HepG2 (cell line): ENCODE results near the gene PLCL1. TPM values are rescaled to one million over a fixed set of nuclear protein-coding genes. Genes with fewer than 3 reads are reported as not detected.
A peak's percentile ranks its signal among the peaks of the same experiment; 100 is the strongest.

Experiments used
- ATAC-seq: fragments of 200-7000 bp; cut with Tn5 transposase; 3 replicates; pipeline ENCODE4 v1.9.1; 2020; ENCODE audit warnings: mild to moderate bottlenecking, moderate library complexity
- BruUV-seq: library from RNA; stranded (reverse); fragments of 400-500 nt; replicated peaks from 2 replicates; lab custom pipeline; 2021; lab: Mats Ljungman, UMichigan
- CTCF ChIA-PET: fragments of 300-600 bp; formaldehyde crosslinking; extraction: SDS; loops from one replicate; lab custom pipeline; 2021; ENCODE audit warnings: low total read pairs, inconsistent platforms, low intra/inter-chr PET ratio; lab: Yijun Ruan, JAX
- POLR2A ChIA-PET: fragments of 350-600 bp; sonication (Branson Sonifier 250); formaldehyde crosslinking; loops from one replicate; lab custom pipeline; 2020; ENCODE audit warnings: antibody characterized with exemption, inconsistent platforms; lab: Yijun Ruan, JAX
- DNase-seq: peaks from one replicate; pipeline ENCODE4 v3.0.0-alpha.2; 2015; ENCODE audit warnings: low spot score
- FAIRE-seq: peaks from 3 replicates; lab custom pipeline; 2011; peaks lifted over from hg19 to GRCh38; lab: Jason Lieb, UNC
- H2AFZ ChIP-seq: one replicate; pipeline ENCODE4 v1.6.1; 2011; ENCODE audit warnings: low read length, inconsistent platforms
- H3K27ac ChIP-seq: fragments of 300-600 bp; 3 replicates; pipeline ENCODE4 v1.8.0; 2011; ENCODE audit warnings: mixed run types, mild to moderate bottlenecking, mixed read lengths, low read length, inconsistent platforms; ENCODE audit not compliant: insufficient read depth; ENCODE audit errors: extremely low read length
- H3K27me3 ChIP-seq, 2 experiments: fragments of 200-600 bp in 1 of 2; 2 replicates in 1 of 2; 3 replicates in 1 of 2; pipeline versions ENCODE4 v1.6.0 to v1.8.0; 2011; ENCODE audit warnings: low read length in 2 of 2, mild to moderate bottlenecking in 2 of 2, moderate library complexity in 2 of 2, inconsistent platforms in 1 of 2; ENCODE audit not compliant: insufficient read depth in 2 of 2, control insufficient read depth in 1 of 2
- H3K36me3 ChIP-seq, 2 experiments: fragments of 200-600 bp in 1 of 2; replicated peaks in 1 of 2; 2 replicates in 1 of 2; 3 replicates in 1 of 2; pipeline versions ENCODE4 v1.5.1 to v1.8.0; 2011; ENCODE audit warnings: low read length in 2 of 2, inconsistent platforms in 1 of 2; ENCODE audit not compliant: insufficient read depth in 2 of 2, control insufficient read depth in 1 of 2
- H3K4me1 ChIP-seq: 2 replicates; pipeline ENCODE4 v1.5.1; 2012; ENCODE audit warnings: low read length, inconsistent platforms; ENCODE audit not compliant: insufficient read depth
- H3K4me2 ChIP-seq: 2 replicates; pipeline ENCODE4 v1.6.0; 2011; ENCODE audit warnings: low read depth, low read length, inconsistent platforms
- H3K4me3 ChIP-seq, 3 experiments: fragments of 200-600 bp in 1 of 3; sonication (generic), shearing (Covaris generic) in 1 of 3; replicated peaks in 1 of 3; 2 replicates each; pipeline ENCODE4 v1.5.1; 2011 to 2016; ENCODE audit warnings: low read length in 3 of 3, inconsistent platforms in 2 of 3, low read depth in 2 of 3, mild to moderate bottlenecking in 2 of 3, control low read depth in 1 of 3, mixed read lengths in 1 of 3; ENCODE audit not compliant: insufficient read depth in 1 of 3
- H3K79me2 ChIP-seq: one replicate; pipeline ENCODE4 v1.6.1; 2011; ENCODE audit warnings: low read length, inconsistent platforms; ENCODE audit not compliant: insufficient read depth
- H3K9ac ChIP-seq: 2 replicates; pipeline ENCODE4 v1.6.0; 2011; ENCODE audit warnings: mild to moderate bottlenecking, low read depth, low read length, inconsistent platforms; ENCODE audit not compliant: insufficient read depth
- H3K9me3 ChIP-seq: 2 replicates; pipeline ENCODE4 v1.5.1; 2012; ENCODE audit warnings: mild to moderate bottlenecking, low read length
- H4K20me1 ChIP-seq: 2 replicates; pipeline ENCODE4 v1.6.0; 2011; ENCODE audit warnings: inconsistent platforms, mild to moderate bottlenecking, low read length, moderate library complexity; ENCODE audit not compliant: insufficient read depth
- BCL6 ChIP-seq: IDR thresholded peaks from 2 replicates; pipeline ENCODE4 v1.6.1; 2016; ENCODE audit warnings: missing genetic modification reagents, missing compliant biosample characterization
- HMG20B ChIP-seq: conservative IDR thresholded peaks from 2 replicates; pipeline ENCODE4 v1.6.1; 2016; ENCODE audit warnings: missing genetic modification reagents, missing compliant biosample characterization
- LCORL ChIP-seq, 2 experiments: fragments of 450-650 bp in 1 of 2; sonication (generic) in 1 of 2; formaldehyde crosslinking in 1 of 2; IDR thresholded peaks; 2 replicates each; pipeline versions ENCODE4 v1.5.0 to v1.6.1; 2017 to 2020; ENCODE audit warnings: antibody characterized with exemption in 1 of 2, missing genetic modification reagents in 1 of 2
- PITX1 ChIP-seq: sonication (generic); formaldehyde crosslinking; IDR thresholded peaks from 2 replicates; pipeline ENCODE4 v1.5.1; 2020; ENCODE audit warnings: mild to moderate bottlenecking, missing genetic modification reagents
- SMAD9 ChIP-seq: sonication (generic); formaldehyde crosslinking; IDR thresholded peaks from 2 replicates; pipeline ENCODE4 v1.5.1; 2020; ENCODE audit warnings: mild to moderate bottlenecking, missing genetic modification reagents
- ZBTB37 ChIP-seq: sonication (generic); formaldehyde crosslinking; IDR thresholded peaks from 2 replicates; pipeline ENCODE4 v1.4.0; 2020; ENCODE audit warnings: mild to moderate bottlenecking, missing genetic modification reagents
- ZNF317 ChIP-seq: sonication (generic); formaldehyde crosslinking; IDR thresholded peaks from 2 replicates; pipeline ENCODE4 v1.5.0; 2020; ENCODE audit warnings: mild to moderate bottlenecking, missing genetic modification reagents
- ZNF501 ChIP-seq: sonication (generic); formaldehyde crosslinking; IDR thresholded peaks from 2 replicates; pipeline ENCODE4 v1.5.1; 2020; ENCODE audit warnings: mild to moderate bottlenecking, moderate library complexity, missing genetic modification reagents
- ZUFSP ChIP-seq: sonication (generic); formaldehyde crosslinking; IDR thresholded peaks from 2 replicates; pipeline ENCODE4 v1.9.0; 2021; ENCODE audit warnings: missing genetic modification reagents, mild to moderate bottlenecking, borderline replicate concordance
- WGBS: methylation state at CpG from one replicate; pipeline ENCODE4 v1.1.6; 2017; ENCODE audit warnings: low lambda C conversion rate; 5-methylcytosine and 5-hydroxymethylcytosine counted together
- in situ Hi-C: cut with HindIII; loops from 2 replicates; pipeline ENCODE4 v1.10.0; 2017; ENCODE audit warnings: low pct_unique_long_range_greater_than_20kb; ENCODE audit not compliant: extremely low pct_ligation_motif_present
- intact Hi-C: fragments of 100-400 bp; cut with micrococcal nuclease; formaldehyde crosslinking; loops from one replicate; pipeline ENCODE4 v1.10.0; 2022; ENCODE audit not compliant: unreplicated experiment
- polyA plus RNA-seq, 8 experiments: library from polyadenylated mRNA; depleted of rRNA in 3 of 8; stranded (reverse) in 7 of 8; unstranded in 1 of 8; fragments of >200 nt; fragmentation: Illumina TruSeq in 4 of 8; extraction: Trizol in 4 of 8; gene quantifications; 2 replicates each; pipeline versions ENCODE4 v1.2.1 to v1.2.3, GENCODE V29; 2011 to 2016; ENCODE audit warnings: low read depth in 4 of 8, missing spikeins in 1 of 8, mixed read lengths in 1 of 8; ENCODE audit not compliant: insufficient read depth in 1 of 8
- total RNA-seq, 5 experiments: library from RNA; depleted of rRNA; stranded (reverse); fragments of >200 nt; fragmentation: Illumina TruSeq; extraction: Trizol; gene quantifications; 2 replicates each; pipeline ENCODE4 v1.2.3, GENCODE V29; 2016; ENCODE audit warnings: low read depth in 1 of 5
- TF ChIP-seq, protein P1 (sequence below): sonication (generic); formaldehyde crosslinking; conservative IDR thresholded peaks from 2 replicates; pipeline ENCODE4 v1.4.0; 2020; ENCODE audit warnings: missing genetic modification reagents
- TF ChIP-seq, protein P2 (sequence below): sonication (generic); formaldehyde crosslinking; IDR thresholded peaks from 2 replicates; pipeline ENCODE4 v1.9.0; 2022; ENCODE audit warnings: missing genetic modification reagents, mild to moderate bottlenecking, borderline replicate concordance

PLCL1 gene
- total and polyA plus RNA-seq, 2 of the 13 experiments (the other 11 are each of a cell fraction or from before 2014, with no cell fraction given) = not detected

- H3K4me3 ChIP-seq = no peak overlapping the region
- no peaks in the 10 kb centered on the region for H3K27me3 ChIP-seq
- no peaks in the 10 kb centered on the region for H4K20me1 ChIP-seq
- H3K9ac ChIP-seq = no peak overlapping the region
- peaks cover 6% of the 10 kb centered on the region; the same call in 1 of the 2 replicates for H3K9me3 ChIP-seq
- H3K36me3 ChIP-seq = no peaks in the 10 kb centered on the region
- ATAC-seq (no peak), FAIRE-seq (no peak), DNase-seq (no peak)
- H3K79me2 ChIP-seq = no peaks in the 10 kb centered on the region
- no TSS peak for BruUV-seq
- TF ChIP-seq ZNF501 (CRISPR knock-in tag) = no peak
- no peak for TF ChIP-seq ZUFSP (CRISPR knock-in tag)
- TF ChIP-seq SMAD9 (CRISPR knock-in tag) = no peak
- no peak for TF ChIP-seq PITX1 (CRISPR knock-in tag)
- no peak for TF ChIP-seq BCL6 (CRISPR knock-in tag)
- TF ChIP-seq ZNF317 (CRISPR knock-in tag) = peak; percentile 88
- TF ChIP-seq HMG20B (CRISPR knock-in tag) = no peak
- POLR2A ChIA-PET = no interaction called here
- intact Hi-C loops = no loop called here
- no peaks in the 10 kb centered on the region for H3K4me1 ChIP-seq
- no peak overlapping the region for H3K4me2 ChIP-seq
- H2AFZ ChIP-seq = no peak overlapping the region
- in situ Hi-C loops = no loop called here
- H3K27ac ChIP-seq = no peak overlapping the region
- CTCF ChIA-PET = no interaction called here
Measured at GRCh38 chr2:198178766-198179165, 374.4 kb downstream of the PLCL1 start.

DNA sequence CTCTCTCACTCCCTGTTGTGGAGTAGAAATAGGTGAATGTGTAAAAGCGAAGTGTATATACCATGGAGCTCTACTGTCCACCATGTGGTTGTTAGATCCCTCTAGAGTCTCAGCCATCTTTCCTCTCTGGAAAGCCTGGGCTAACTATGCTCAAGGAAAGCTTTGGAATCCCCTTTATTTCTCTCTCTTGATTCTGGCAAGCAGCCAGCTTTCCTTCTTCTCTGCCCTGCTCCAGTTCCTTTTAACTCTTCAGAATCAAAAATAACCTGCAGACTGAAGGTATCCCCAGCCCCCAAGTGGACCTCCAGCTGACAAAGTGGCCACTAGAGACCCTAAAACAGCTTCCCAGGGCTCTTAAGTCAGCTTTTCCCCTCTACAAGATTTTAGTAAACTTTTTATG, 381.9 kb downstream of the PLCL1 start:
- WGBS = 0% methylated on average over 1 of the region's 1 CpG
- Histone ChIP-seq H2AFZ (no peak overlapping the region), H3K9ac (no peak overlapping the region), H3K36me3 (no peaks in the 10 kb centered on the region), H3K4me3 (no peak overlapping the region), H3K27me3 (no peaks in the 10 kb centered on the region), H3K4me2 (no peak overlapping the region)
- intact Hi-C loops = no loop called here
- ATAC-seq (no peak), DNase-seq (no peak), FAIRE-seq (no peak)
- in situ Hi-C loops = no loop called here
- no TSS peak for BruUV-seq
- CTCF ChIA-PET = no interaction called here
- POLR2A ChIA-PET = no interaction called here
- TF ChIP-seq, protein P1, sequence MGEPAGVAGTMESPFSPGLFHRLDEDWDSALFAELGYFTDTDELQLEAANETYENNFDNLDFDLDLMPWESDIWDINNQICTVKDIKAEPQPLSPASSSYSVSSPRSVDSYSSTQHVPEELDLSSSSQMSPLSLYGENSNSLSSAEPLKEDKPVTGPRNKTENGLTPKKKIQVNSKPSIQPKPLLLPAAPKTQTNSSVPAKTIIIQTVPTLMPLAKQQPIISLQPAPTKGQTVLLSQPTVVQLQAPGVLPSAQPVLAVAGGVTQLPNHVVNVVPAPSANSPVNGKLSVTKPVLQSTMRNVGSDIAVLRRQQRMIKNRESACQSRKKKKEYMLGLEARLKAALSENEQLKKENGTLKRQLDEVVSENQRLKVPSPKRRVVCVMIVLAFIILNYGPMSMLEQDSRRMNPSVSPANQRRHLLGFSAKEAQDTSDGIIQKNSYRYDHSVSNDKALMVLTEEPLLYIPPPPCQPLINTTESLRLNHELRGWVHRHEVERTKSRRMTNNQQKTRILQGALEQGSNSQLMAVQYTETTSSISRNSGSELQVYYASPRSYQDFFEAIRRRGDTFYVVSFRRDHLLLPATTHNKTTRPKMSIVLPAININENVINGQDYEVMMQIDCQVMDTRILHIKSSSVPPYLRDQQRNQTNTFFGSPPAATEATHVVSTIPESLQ (CRISPR knock-in tag) = no peak
- TF ChIP-seq, protein P2, sequence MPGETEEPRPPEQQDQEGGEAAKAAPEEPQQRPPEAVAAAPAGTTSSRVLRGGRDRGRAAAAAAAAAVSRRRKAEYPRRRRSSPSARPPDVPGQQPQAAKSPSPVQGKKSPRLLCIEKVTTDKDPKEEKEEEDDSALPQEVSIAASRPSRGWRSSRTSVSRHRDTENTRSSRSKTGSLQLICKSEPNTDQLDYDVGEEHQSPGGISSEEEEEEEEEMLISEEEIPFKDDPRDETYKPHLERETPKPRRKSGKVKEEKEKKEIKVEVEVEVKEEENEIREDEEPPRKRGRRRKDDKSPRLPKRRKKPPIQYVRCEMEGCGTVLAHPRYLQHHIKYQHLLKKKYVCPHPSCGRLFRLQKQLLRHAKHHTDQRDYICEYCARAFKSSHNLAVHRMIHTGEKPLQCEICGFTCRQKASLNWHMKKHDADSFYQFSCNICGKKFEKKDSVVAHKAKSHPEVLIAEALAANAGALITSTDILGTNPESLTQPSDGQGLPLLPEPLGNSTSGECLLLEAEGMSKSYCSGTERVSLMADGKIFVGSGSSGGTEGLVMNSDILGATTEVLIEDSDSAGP (CRISPR knock-in tag) = no peak
- TF ChIP-seq LCORL (IDR thresholded peaks at IDR 0.05) (peak; percentile 55; the same call in 1 of the 2 replicates), LCORL (CRISPR knock-in tag; IDR thresholded peaks at IDR 0.05) (no peak), ZBTB37 (CRISPR knock-in tag) (no peak)
- TF ChIP-seq, all 625 proteins: peak for 1
- Histone ChIP-seq H3K79me2 (no peaks in the 10 kb centered on the region), H3K9me3 (no peaks in the 10 kb centered on the region), H4K20me1 (no peaks in the 10 kb centered on the region), H3K27ac (no peak overlapping the region), H3K4me1 (no peaks in the 10 kb centered on the region)
